Activated naive CD4-positive, alpha-beta T cell (primary cell): ENCODE measurements around the gene ARMS2.

Source experiments
- DNase-seq, 4 experiments: peaks; one replicate each; lab custom pipeline; 2025; lab: John Stamatoyannopoulos, UW

The ARMS2 gene

DNA sequence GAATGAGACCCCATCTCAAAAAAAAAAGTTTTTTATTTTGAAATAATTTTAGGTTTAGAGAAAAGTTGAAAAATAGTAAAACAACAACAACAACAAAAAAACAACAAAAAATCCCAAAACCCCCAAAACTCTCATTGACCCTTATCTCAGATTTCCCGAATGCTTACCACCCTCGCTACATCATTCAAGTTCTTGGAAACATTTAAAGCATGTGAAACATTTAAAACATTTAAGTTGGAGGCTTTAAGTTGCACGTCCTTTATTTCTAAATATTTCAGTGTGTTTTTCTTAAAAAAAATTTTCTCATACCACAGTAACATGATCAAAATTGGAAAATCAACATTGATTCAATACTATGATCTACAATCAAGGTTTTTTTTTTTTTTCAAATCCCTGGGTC, 382 bp upstream of the ARMS2 start:
- no peak for DNase-seq

DNA sequence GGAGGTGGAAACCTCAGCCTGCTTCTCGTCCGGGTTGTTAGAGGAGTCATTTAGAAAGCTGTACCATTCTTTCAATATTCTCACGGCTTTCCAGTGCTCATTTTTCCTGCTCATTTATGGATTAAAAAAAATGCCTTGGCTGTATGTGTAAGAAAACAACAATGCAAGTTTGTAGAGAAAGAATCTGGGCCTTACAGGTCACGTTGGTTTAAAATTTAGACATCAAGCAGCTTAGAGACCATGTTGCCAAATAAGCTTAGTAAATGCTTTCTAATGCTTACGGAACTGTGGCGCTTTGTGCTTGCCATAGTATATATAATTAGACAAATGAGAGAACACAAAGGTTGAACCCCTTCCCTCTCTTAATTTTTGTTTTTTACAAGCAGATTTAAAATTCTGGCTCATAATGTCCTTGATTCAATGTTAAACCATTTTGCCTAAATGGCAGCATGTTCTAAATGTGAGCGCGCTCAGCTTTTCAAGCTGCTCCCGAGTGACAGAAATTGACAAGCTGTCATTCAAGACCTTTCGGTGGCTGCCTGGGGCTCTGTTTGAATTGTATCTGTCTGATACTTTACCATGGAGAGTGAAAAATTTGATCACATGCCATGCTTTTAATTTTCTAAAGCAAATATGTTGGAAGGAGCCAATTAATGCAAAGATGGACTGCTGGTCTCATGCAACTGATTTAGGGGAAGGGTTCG, 1.1 kb downstream of the ARMS2 start:
- DNase-seq = no peak

DNA sequence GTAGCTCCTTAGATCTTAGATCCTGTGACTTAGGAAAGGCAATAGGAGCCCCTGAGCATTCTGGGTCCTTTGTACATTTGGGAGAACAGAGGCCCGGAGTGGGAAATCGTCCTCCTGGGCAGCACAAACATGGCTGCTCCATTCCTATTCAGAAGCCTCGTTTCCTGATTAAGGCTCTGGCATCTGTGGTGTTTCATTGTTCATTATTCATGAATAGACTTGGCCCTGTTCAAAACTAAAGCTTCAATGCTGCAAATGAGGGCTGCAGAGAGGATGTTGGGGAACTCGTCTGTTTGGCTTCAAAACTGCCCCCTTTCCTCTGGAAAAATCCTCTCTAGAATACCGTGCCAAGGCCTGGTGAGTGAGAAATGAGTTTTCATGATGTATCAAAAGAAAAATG, 3.5 kb downstream of the ARMS2 start:
- no peak for DNase-seq

DNA sequence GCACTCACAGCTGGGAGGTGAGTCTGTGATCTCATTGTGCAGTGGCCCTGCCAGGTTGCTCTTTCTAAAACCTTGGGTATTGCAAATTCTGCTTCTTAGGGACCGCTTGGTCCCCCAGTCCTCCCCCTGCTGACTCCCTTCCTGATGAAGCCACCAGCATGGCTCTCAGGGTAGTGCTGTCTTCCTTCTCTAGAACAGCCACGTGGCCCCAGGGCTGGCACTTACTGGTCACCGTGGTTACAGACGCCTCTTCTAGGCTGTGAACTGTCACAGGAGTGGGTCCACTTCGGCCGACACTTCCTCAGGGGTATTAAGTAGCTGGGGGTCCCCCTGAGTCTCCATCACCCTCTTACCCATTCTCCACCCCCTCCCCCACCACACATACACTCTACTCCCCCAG, 4.2 kb downstream of the ARMS2 start:
- DNase-seq = no peak

DNA sequence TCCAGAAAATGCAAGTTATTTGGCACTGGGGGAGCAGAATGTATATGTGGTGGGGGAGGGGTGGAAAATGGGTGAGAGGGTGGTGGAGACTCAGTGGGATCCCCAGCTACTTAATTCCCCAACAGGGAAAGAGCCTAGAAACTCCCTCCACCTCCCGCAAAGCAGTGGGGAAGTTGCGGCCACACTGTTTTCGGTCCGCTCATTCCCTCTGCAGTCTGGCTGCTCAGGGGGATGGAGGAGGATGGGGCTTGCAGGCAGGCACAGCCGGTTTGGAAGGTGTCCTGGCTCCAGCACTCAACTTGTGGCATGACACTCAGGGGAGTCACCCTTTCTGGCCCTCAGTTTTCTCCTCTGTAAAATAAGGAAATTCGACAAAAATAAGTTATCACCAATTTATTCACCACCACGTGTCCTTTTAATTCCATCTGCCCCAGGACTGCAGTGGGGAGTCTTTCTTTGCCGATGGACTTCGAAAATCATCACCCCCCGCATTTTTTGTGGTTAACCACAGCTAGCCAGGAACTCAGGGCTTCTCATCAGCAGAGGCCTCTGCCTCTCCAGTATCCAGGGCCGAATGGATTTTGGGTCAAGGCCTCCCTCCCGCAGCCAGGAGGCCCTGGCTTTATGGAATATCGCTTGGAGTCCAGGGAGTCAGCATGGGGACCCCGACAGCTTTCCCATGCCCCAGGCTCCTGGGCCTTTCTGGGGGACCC, 5.3 kb downstream of the ARMS2 start:
- DNase-seq = no peak

DNA sequence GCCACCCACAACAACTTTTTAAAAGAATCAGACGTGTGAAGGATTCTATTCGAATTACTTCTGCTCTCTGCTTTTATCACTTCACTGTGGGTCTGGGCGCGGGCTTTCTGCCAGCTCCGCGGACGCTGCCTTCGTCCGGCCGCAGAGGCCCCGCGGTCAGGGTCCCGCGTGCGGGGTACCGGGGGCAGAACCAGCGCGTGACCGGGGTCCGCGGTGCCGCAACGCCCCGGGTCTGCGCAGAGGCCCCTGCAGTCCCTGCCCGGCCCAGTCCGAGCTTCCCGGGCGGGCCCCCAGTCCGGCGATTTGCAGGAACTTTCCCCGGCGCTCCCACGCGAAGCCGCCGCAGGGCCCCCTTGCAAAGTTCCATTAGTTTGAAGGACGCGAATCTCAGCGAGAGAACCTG, 6.4 kb downstream of the ARMS2 start:
- no peak for DNase-seq

DNA sequence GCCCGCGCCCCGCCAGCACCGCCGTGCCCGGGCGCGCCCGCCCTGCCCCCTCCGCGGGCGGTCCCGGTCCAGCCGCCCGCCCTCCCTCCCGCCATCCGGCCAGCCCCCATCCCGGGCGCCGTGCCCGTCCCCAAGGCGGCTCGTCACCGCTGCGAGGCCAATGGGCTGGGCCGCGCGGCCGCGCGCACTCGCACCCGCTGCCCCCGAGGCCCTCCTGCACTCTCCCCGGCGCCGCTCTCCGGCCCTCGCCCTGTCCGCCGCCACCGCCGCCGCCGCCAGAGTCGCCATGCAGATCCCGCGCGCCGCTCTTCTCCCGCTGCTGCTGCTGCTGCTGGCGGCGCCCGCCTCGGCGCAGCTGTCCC, 6.9 kb downstream of the ARMS2 start, which contains the start of gene HTRA1:
Gene HTRA1, plus strand, starts transcription at position 187 of the 362 bp plus-strand sequence. Its CDS starts 100 bp downstream, at position 287.
- DNase-seq = no peak

DNA sequence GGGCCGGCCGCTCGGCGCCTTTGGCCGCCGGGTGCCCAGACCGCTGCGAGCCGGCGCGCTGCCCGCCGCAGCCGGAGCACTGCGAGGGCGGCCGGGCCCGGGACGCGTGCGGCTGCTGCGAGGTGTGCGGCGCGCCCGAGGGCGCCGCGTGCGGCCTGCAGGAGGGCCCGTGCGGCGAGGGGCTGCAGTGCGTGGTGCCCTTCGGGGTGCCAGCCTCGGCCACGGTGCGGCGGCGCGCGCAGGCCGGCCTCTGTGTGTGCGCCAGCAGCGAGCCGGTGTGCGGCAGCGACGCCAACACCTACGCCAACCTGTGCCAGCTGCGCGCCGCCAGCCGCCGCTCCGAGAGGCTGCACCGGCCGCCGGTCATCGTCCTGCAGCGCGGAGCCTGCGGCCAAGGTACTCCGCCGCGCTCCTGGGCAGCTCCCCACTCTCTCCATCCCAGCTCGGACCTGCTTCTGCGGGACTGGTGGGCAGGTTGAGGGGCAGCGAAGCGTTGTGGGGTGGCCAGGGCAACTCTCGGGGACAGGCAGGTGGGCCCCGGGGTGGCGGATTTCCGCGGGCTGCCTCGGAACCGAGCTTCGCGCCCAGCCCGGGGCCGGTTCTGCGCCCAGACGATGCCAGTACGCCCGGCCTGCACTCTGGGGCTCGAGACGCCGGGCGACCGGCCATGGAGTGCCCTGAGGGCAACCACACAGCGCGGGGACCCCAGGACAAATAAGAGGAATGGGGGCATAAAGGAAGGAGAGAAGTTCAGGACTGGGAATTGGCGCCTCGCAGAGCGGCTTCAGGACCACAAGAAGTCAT, 7.5 kb downstream of the ARMS2 start:
- DNase-seq = no peak

DNA sequence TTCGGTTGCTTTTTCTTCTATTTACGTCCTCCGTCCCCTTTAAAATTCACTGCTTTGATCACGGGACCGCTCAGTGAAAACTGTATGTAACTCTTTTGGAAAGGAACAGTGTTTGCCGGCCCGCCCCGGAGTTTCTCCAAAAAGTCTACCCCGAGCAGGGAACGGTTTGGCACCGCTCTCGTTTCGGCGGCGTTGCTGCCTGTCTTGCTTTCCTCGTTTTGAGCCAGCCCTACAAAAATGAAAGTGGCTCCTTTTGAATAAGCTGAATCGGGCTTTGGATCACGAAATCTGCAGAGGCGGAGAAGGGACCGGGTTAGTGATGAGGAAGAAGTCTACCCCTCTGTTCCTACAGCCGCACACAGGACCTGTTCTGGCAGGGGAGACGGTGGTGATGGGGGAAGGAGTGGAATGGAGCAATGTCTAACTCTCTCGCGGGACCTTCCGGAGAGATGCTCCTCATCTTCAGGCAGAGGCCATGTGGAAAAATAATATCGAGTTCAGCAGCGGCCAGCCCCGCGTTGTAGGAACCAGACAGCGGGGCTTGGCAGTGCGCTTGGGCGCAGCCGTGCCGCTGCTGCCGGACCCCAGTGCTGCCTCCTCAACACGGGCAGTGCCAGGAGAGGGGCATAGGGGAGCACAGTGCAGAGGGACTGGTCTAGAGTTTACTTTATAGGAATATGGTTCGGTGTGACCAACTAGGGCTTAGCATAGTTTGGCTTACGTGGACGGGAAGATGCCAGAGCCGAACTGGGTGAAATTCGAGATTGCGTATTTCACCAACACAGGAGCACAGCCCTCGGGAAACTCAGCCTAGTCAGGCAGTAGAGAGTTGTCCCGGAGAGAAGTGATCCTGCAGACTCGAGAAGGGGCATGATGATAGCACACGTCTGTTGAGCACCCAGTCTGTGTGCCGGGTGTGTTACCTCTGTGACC, 8.3 kb downstream of the ARMS2 start:
- DNase-seq = no peak

DNA sequence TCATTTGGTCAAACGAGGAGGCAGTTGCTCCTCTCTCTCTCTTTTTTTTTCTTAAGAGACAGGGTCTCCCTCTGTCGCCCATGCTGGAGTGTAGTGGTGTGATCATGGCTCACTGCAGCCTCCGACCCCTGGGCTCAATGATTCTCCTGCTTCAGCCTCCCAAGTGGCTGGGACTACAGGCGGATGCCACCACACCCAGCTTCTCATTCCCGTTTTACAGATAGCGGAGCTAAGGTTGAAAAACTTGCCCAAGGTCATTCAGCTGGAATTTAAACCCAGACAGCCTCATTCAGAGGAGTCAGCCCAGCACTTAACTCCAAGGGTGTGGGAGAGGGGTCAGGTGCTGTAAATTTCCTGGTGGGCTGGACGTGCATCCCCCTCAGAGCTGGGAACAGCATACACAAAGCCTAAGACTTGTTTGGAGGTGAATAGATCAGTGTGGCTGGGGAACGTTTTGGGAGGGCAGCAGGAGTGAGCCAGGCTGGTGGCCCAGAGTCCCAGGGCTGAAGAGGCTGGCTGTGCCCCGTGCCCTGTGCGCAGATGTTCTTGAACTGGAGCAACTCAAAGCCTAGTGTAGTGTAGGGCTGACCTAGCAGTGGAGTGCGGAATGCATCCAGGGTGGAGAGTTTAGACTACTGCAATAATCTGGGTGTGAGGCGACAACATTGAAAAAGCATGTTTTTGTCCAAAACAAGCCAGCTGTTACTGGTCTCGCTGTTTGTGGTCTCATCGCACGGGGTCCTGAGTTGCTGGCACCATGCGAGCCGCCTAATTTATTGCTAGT, 9.2 kb downstream of the ARMS2 start:
- DNase-seq = no peak

DNA sequence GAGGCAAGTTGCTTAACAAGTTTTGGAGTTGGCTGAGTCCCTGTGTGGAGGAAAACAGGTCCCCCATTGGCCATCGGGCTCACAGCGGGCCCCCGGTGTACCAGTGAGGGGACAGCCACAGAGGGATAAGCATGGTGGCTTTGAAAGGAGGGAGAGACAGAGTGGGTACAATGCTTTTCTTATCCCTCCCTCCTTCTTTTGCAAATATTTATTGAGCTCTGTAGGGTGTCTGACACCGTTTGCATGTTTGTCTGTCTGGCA, 9.7 kb downstream of the ARMS2 start:
- no peak for DNase-seq

DNA sequence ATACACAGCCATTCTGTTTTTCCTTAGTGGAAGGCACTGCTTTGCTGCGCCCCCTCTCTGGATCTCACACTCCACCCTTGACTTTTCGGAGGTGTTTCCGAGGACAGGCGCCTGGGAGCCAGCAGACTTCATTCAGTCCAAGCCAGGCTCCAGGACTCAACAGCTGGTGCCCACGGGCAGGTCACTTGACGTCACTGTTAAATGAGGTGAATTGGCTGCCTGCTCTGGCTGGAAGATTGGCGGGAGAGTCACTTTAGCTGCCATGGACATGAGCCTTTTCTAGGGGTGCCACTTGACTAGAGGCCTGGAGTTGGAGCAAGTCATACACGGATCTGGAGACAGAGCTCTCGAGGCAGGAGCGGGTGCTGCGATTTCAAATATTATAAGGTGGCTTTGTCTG, 10.1 kb downstream of the ARMS2 start:
- DNase-seq = no peak

DNA sequence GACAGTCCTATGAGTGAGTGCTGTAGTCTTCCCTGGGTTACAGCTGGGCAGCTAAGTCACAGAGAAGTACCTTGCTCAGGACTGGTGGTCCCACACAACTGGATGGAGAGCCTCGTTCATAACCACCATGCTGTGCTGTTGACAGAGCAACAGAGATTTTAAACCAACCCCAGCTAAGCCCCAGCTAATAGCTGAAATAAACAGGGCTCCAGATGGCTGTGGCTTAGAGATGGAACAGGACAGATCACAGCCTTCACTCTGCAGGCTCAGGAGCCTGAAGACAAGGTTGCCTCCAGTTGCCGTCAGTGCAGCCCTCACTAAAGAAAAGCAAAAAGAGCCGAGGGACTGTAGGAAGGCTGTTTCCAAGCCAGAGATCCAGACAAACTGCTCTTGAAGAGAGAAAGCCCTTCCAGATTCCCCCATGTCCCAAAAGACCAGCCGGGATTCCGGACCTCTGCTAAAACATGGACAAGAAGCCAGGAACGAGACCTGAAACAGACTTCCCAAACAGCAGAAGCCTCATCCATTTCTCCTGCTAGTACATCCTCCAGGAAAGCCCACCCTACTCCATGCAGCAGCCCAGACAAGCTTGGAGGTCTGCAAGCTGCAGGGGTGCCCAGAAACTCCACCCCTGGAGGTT, 11.1 kb downstream of the ARMS2 start:
- no peak for DNase-seq

DNA sequence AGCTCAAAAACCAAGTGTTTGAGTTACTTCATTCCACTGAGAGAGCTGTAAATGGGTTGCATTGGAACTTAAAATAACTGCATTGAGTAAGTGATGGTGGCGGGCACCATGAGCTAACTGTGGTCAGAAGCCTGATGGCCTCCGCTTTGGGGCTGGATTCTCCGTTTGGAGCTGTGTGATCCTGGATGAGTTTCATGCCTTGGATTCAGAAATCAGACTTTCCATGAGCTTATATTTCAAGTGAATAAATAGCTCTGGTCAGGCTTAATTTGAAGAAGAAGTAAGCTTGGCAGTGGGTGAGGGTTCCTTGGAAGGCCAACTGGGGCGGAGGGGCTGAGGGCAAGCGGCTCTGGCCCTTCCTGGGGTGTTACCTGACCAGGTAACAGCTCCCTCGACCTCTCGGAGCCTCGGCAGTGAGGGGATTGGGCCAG, 12.5 kb downstream of the ARMS2 start:
- DNase-seq = no peak

DNA sequence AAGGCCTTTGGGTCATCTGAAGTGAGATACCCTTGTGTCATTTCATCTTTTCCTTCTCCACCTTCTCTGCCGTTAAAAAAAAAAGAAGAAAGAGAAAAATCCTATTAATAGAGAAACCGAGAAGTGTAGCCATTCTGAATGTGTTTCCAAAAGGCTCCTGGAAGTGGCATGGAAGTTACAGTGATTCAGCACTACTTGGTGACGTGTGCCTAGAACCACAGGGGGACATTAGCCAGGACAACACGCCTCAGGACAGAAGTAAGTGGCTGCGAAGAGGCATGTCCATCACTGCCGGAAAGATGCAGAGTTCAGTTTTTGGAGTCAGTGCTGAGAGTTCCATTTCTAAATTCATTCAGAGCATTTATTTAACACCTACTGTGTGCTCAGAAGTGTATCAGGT, 13.2 kb downstream of the ARMS2 start:
- DNase-seq = no peak

DNA sequence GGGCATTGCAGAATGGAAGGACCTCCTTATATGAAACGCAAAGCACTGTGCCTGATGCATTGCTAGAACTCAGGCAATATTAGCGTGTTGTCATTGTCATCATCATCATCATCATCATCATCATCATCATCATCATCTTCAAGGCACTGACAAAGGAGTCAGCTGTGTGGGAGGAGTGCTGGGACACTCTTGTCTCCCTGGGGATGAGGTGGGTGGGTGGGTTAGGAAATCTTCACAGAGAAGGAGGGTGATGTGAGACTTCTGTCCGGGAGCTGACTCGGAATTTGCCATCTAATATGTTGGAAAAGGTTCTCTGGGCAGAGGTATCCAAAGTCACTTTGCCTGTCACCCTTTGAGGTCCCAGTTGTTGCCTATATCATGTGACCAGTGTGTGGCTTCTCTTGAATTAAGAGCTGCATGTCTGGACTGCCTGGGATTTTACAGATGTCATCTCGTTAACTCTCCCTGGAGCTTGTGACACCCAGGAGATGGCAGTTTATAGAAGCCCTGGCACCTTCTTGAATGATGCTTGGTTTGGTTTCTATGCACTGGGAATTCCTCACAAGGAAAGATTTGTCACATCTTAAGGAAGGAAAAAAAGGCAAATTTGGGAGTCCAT, 14.0 kb downstream of the ARMS2 start:
- no peak for DNase-seq

DNA sequence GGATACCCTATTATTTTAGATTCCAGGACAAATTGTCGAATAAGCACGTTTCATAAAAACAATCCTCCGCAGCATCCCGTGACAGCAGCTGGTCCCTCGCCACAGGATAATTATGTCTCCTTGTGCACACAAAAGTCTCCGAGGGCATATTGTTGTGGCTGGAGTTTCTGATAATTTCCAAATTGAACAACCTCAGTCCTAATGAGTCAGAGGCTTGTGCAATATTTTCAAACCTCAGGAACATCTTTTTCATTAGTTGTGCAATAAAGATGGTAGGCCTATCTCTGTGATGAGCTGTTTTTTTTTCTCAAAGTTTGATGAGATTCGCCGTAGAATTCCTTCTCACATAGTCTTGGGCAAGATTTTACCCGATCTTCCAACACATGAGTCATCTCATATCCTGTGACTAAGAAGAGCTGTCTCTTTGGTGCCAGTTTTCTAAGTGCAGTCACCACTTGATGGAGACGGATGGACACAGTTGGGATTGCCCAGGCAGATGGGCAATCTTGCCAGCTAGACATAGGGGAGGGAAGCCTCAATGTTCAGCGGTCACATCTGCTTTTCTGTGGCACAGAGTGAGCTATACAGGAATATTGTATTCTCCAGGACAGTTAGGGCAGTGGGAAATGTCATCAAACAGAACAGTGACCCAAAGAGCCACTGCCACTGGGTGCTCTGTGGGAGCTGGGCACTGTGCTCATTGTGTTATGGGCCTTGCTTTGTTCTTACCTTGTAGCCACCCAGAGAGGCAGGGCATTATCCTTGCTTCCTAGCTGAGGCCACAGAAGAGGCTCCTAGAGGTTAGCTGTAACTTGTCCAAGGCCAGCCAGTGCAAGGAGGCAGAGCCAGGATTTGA, 14.7 kb downstream of the ARMS2 start:
- no peak for DNase-seq

DNA sequence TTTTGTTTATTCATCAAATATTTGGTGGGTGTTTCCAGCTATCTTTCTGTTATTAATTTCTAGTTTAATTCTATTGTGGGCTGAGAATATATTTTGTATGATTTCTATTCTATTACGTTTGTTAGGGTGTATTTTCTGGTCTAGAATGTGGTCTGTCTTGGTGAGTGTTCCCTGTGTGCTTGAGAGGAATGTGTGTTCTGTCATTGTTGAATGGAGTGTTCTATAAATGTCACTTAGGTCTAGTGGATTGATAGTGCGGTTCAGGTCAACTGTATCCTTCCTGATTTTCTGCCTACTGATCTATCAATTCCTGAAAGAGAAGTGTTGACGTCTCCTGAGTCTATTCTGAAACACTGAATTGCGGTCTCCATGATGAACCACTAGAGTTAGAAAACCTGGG, 15.4 kb downstream of the ARMS2 start:
- no peak for DNase-seq

DNA sequence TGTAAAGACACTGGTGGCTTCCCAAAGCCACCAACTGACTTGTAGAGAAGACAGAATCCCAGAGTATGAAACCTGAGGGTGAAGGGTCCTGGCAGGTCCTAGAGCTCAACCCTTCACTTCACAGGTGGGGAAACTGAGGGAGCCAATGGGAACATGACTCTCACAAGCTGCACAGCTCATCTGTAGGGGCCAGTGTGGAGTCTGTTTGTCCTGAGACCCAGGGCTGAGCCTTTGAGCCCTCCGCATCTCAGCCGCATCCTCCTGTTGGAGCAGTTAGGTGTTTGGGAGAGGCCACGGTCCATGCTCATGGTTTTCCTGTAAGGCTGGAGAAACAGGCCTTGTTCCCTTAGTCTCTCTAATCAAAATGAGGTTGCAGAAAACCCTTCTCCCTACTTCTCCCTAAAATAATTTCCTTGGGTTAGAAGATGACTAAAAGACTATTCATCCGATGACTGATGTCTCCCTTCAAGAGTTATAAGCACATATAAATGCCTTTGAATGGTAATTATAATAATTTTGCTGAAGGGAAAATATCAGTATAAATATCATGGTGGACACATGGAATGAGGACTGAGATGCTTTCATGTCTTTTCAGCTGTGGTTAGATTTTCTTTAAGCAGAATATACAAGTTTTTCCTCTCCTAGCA, 17.2 kb downstream of the ARMS2 start:
- DNase-seq = no peak
